Smooth muscle cell (in vitro differentiated cells): Measurements from ENCODE around the gene SH2D3A. TPM values are rescaled to one million over a fixed set of nuclear protein-coding genes. Genes with fewer than 3 reads are reported as not detected.

Experiments used
- DNase-seq: peaks from one replicate; lab custom pipeline; 2025; ENCODE audit not compliant: unreplicated experiment; lab: John Stamatoyannopoulos, UW
- H2AFZ ChIP-seq: fragments of 200-600 bp; sonication (generic); 2 replicates; pipeline ENCODE4 v1.6.0; 2016; ENCODE audit warnings: antibody characterized with exemption, low read depth, mild to moderate bottlenecking
- H3F3A ChIP-seq: fragments of 200-600 bp; sonication (generic); 2 replicates; pipeline ENCODE4 v1.6.0; 2017; ENCODE audit warnings: antibody characterized with exemption, low read depth
- H3K27ac ChIP-seq: fragments of 200-600 bp; sonication (generic); 2 replicates; pipeline ENCODE4 v1.5.1; 2016; ENCODE audit warnings: low read depth, mild to moderate bottlenecking
- H3K27me3 ChIP-seq: fragments of 200-600 bp; sonication (generic); 2 replicates; pipeline ENCODE4 v1.6.1; 2016; ENCODE audit warnings: low read depth, mild to moderate bottlenecking
- H3K36me3 ChIP-seq: fragments of 200-600 bp; sonication (generic); 2 replicates; pipeline ENCODE4 v1.5.1; 2016; ENCODE audit warnings: low read depth
- H3K4me1 ChIP-seq: fragments of 200-600 bp; sonication (generic); 2 replicates; pipeline ENCODE4 v1.5.1; 2016; ENCODE audit warnings: low read depth
- H3K4me2 ChIP-seq: fragments of 200-600 bp; sonication (generic); 2 replicates; pipeline ENCODE4 v1.6.0; 2016; ENCODE audit warnings: mild to moderate bottlenecking
- H3K4me3 ChIP-seq: fragments of 200-600 bp; sonication (generic); 2 replicates; pipeline ENCODE4 v1.5.1; 2016; ENCODE audit warnings: mild to moderate bottlenecking
- H3K79me2 ChIP-seq: fragments of 200-600 bp; sonication (generic); 2 replicates; pipeline ENCODE4 v1.6.0; 2016; ENCODE audit warnings: low read depth, mild to moderate bottlenecking
- H3K9ac ChIP-seq: fragments of 200-600 bp; sonication (generic); 2 replicates; pipeline ENCODE4 v1.6.0; 2016; ENCODE audit warnings: low read depth
- H3K9me3 ChIP-seq: fragments of 200-600 bp; sonication (generic); replicated peaks from 2 replicates; pipeline ENCODE4 v1.5.1; 2016; ENCODE audit warnings: low read depth
- H4K20me1 ChIP-seq: fragments of 200-600 bp; sonication (generic); 2 replicates; pipeline ENCODE4 v1.6.0; 2016; ENCODE audit warnings: low read depth
- CTCF ChIP-seq: fragments of 200-600 bp; sonication (generic); IDR thresholded peaks from 2 replicates; pipeline ENCODE4 v1.5.1; 2017; ENCODE audit warnings: borderline replicate concordance, mild to moderate bottlenecking, antibody characterized with exemption; ENCODE audit not compliant: insufficient read depth, poor library complexity, severe bottlenecking
- whole genome bisulfite sequencing: methylation state at CpG from one replicate; pipeline ENCODE4 v1.1.7; 2016; ENCODE audit warnings: low lambda C conversion rate; 5-methylcytosine and 5-hydroxymethylcytosine counted together
- polyA plus RNA-seq: library from polyadenylated mRNA; unstranded; fragments of >200 nt; fragmentation: Nextera tagmentation; extraction: Ambion mirVana; gene quantifications from 2 replicates; pipeline ENCODE4 v1.2.1, GENCODE V29; 2016
- total RNA-seq: library from RNA; depleted of rRNA; stranded (reverse); fragments of >200 nt; gene quantifications from 2 replicates; pipeline ENCODE4 v1.2.3, GENCODE V29; 2014

Gene SH2D3A
- total and polyA plus RNA-seq, 2 experiments from 2014 or later, result 6.2 to 9.3 TPM

- Histone ChIP-seq H3K79me2 (peaks cover 28% of the 10 kb centered on the region), H3K4me1 (peaks cover 49% of the 10 kb centered on the region), H4K20me1 (peaks cover 26% of the 10 kb centered on the region), H3F3A (peaks cover 30% of the 10 kb centered on the region), H2AFZ (peak overlapping the region; percentile 86), H3K4me2 (peak overlapping the region; percentile 80), H3K9me3 (no peaks in the 10 kb centered on the region), H3K27me3 (no peaks in the 10 kb centered on the region), H3K9ac (peak overlapping the region; percentile 29), H3K36me3 (no peaks in the 10 kb centered on the region), H3K27ac (peak overlapping the region; percentile 69), H3K4me3 (peak overlapping the region; percentile 47)
- 4% methylated on average over 24 of the region's 24 CpGs for WGBS
- no peak for TF ChIP-seq CTCF
- DNase-seq, result peak; percentile 63
Observed at GRCh38 chr19:6738787-6739389, 28.3 kb downstream of the SH2D3A start.

- H3K27ac ChIP-seq, result peak overlapping the region; percentile 69
- H3K79me2 ChIP-seq, result peaks cover 28% of the 10 kb centered on the region
- H3K9ac ChIP-seq, result peak overlapping the region; percentile 29
- 17% methylated on average over 13 of the region's 13 CpGs for WGBS
- peak overlapping the region; percentile 47 for H3K4me3 ChIP-seq
- H2AFZ ChIP-seq, result no peak overlapping the region
- peak overlapping the region; percentile 80 for H3K4me2 ChIP-seq
- no peaks in the 10 kb centered on the region for H3K27me3 ChIP-seq
- peak; percentile 79 for DNase-seq
- peaks cover 23% of the 10 kb centered on the region for H4K20me1 ChIP-seq
- no peaks in the 10 kb centered on the region for H3K9me3 ChIP-seq
- no peaks in the 10 kb centered on the region for H3K36me3 ChIP-seq
- H3K4me1 ChIP-seq, result peaks cover 41% of the 10 kb centered on the region
- H3F3A ChIP-seq, result peaks cover 30% of the 10 kb centered on the region
- TF ChIP-seq CTCF, result peak; percentile 49
Observed at GRCh38 chr19:6737873-6738786, 29.1 kb downstream of the SH2D3A start.

GRCh38 chr19:6737284-6737872 is 29.9 kb downstream of the SH2D3A start, which contains the start of gene GPR108:
TSS of gene GPR108 (minus strand) at chr19:6737580. CDS start at chr19:6737576, 4 bp downstream.
- Histone ChIP-seq H3K4me2 (peak within 1 kb of the TSS; percentile 91), H3K9ac (peak within 1 kb of the TSS; percentile 95), H3F3A (peaks cover 30% of the 10 kb centered on the region), H3K36me3 (no peaks in the 10 kb centered on the region), H3K4me3 (peak within 1 kb of the TSS; percentile 80), H3K27me3 (no peaks in the 10 kb centered on the region), H3K79me2 (peaks cover 27% of the 10 kb centered on the region), H3K27ac (peak within 1 kb of the TSS; percentile 92), H2AFZ (peak within 1 kb of the TSS; percentile 43), H3K4me1 (peaks cover 34% of the 10 kb centered on the region), H3K9me3 (no peaks in the 10 kb centered on the region), H4K20me1 (peaks cover 17% of the 10 kb centered on the region)
- peak; percentile 96 for DNase-seq
- no peak for TF ChIP-seq CTCF
- under 1% methylated on average over 40 of the region's 55 CpGs for WGBS
